Retinal pigment epithelial cell (primary cell): Measurements from ENCODE around the gene VGF.

Source experiments
- DNase-seq: peaks from one replicate; pipeline ENCODE4 v3.0.0-alpha.2; 2010; ENCODE audit warnings: low read depth
- H3K4me3 ChIP-seq: 2 replicates; pipeline ENCODE4 v1.5.1; 2011; ENCODE audit warnings: mild to moderate bottlenecking, low read length, control low read depth, moderate library complexity
- TF ChIP-seq, protein P1 (sequence below): conservative IDR thresholded peaks from 2 replicates; pipeline ENCODE4 v1.5.1; 2011; ENCODE audit warnings: low read depth, low read length, control low read depth, inconsistent platforms

VGF gene

DNA sequence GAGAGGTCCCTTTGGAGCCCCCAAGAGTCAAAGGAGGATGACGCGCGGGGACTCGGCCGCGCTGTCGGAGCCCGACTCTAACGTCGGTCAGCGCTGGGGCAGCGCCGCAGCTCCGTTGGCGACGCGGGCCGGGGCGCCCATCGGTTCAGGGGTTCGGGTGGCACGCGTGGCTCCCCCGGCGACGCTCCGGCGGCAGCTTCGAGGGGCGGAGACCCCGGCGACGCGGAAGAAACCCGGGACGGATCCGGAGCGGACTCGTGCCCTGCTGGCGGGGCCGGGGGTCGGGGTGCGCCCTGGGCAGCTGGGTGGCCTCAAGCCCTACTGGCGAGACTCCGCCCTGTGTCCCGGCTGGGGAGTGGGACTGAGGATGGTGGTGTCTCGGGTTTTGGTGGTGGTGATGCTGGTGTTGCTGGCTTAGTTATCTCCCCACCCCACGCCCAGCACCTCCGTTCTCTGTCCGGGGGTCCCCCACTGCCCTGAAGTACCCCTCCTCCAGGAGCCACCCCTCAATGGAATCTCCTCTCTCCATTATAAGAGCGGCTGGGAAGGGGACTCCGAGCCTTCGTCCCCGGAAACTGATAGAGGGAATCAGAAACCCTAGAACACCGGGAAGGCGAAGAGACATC, 14.9 kb upstream of the VGF start, which contains the start of gene NAT16:
TSS of gene NAT16 (minus strand) at position 164 of the 626 bp plus-strand sequence. CDS start 5,486 bp downstream, outside the sequence.
- no peak within 1 kb of the TSS for H3K4me3 ChIP-seq
- TF ChIP-seq, protein P1, sequence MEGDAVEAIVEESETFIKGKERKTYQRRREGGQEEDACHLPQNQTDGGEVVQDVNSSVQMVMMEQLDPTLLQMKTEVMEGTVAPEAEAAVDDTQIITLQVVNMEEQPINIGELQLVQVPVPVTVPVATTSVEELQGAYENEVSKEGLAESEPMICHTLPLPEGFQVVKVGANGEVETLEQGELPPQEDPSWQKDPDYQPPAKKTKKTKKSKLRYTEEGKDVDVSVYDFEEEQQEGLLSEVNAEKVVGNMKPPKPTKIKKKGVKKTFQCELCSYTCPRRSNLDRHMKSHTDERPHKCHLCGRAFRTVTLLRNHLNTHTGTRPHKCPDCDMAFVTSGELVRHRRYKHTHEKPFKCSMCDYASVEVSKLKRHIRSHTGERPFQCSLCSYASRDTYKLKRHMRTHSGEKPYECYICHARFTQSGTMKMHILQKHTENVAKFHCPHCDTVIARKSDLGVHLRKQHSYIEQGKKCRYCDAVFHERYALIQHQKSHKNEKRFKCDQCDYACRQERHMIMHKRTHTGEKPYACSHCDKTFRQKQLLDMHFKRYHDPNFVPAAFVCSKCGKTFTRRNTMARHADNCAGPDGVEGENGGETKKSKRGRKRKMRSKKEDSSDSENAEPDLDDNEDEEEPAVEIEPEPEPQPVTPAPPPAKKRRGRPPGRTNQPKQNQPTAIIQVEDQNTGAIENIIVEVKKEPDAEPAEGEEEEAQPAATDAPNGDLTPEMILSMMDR = no peak
- DNase-seq = no peak

DNA sequence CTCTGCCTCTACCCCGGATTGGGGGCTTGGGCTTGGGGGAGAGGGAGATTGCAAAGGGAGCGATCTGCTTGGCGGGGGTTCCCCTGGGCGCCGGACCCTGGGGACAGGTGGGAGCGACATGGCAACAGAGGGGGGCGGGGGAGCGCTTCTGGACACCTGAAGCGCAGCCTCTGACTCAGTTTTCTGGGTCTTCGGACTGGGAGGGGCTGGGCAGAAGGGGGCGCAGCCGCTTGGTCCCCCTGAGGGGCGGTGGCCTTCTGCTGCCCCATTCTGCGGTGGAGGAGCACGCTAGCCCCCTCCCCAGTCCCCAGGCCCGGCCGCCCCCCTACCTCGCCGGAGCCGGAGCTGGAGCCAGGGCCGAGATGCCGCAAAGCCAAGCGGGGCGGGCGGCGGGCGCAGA, 14.3 kb upstream of the VGF start:
- no peak overlapping the region for H3K4me3 ChIP-seq
- no peak for DNase-seq
- TF ChIP-seq, protein P1 = no peak

DNA sequence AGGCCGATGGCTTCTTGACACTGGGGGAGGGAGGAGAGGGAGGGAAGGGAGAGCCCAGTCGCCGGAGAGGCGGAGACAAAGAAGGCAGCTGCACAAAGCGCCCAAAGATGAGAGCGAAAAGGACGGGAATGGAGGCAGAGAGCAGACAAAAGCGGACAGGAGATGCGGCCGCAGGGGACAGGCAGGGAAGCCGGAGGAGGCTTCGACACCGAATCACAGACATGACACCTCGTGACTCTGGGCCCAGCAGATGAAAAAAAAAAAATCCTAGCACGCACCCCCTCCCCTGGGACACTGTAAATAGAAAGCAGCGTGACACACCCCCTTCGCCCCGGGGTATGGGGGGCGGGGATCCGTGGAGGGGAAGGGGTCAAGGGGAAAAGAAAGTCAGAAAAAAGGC, 13.7 kb upstream of the VGF start:
- no peak for DNase-seq
- no peak overlapping the region for H3K4me3 ChIP-seq
- TF ChIP-seq, protein P1 = no peak

DNA sequence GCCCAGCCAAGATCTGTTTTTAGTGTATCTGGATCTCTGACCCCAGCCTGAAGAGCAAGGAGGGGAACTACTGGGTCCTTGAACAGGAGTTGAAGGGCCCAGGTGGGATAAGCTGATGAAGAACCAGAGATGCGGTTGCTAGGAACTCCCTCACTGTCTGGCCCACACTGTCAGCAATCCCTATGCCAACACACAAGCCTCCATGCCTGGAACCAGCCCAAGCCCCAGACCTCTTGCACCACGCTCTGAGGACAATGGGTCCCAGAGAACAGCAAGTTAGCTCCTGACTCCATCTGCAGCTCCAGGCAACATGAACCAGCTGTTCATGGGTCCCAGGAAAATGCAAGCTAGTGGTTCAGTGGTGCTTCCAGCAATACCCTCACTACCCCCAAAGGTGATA, 12.3 kb upstream of the VGF start:
- no peak for DNase-seq
- TF ChIP-seq, protein P1 = no peak
- no peak overlapping the region for H3K4me3 ChIP-seq

DNA sequence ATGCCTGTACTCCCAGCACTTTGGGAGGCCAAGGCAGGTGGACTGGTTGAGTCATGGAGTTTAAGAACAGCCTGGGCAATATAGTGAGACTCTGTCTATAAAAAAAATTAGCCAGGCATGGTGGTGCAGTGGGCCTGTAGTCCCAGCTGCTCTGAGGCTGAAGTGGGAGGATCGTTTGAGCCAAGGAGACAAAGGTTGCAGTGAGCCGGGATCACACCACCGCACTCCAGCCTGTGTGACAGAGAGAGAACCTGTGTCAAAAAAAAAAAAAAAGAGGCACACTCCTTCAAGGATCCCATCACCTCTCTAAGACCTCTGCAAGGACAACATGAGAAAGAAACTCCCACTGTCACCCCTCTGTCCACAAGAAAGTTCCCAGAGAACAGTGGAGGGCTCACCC, 10.3 kb upstream of the VGF start:
- no peak for DNase-seq
- TF ChIP-seq, protein P1 = no peak
- no peak overlapping the region for H3K4me3 ChIP-seq

DNA sequence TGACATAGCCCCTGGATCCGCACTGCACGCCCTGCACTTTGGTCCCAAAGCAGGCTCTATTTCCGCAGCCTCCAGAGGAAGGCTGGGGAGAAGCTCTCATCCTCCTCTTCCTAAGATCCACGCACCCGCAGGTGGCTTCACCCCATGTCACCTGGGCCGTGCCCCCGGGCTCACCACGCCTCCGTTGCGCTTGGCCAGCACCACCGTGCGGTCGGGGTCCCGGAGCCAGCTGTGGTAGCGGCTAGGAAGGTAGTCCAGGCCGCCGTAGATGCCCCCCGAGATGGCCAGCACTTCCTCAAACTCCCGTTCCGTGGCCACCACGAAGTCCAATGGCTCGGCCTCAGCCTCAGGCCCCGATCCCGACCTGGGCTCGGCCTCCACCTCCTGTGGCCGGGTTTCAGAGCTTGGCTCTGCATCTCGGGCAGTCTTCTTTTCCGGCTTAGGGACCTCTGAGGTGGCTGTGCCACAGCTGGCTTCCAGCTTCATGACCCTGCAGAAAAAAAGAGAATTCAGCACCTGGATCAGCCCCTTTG, 9.0 kb upstream of the VGF start:
- H3K4me3 ChIP-seq = no peak overlapping the region
- no peak for DNase-seq
- TF ChIP-seq, protein P1 = no peak

DNA sequence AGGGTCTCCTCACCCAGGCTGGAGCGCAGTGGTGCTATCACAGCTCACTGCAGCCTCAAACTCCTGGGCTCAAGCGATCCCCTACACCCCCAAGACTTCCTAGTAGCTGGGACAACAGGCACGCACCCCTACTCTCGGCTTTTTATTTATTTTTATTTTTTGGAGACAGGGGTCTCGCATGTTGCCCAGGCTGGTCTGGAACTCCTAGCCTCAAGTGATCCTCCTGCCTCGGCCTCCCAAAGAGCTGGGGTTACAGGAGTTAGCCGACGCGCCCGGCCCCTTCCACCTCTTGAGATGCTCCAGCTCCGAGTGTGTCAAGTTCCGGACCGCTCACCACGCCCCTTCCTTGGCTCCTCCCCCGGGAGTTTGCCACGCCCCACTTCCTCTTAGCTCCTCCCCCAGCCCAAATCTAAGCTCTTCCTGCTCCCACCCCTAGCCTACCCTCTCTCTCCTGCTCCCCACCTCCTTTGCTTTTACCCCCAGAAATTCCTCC, 8.4 kb upstream of the VGF start:
- no peak overlapping the region for H3K4me3 ChIP-seq
- no peak for DNase-seq
- TF ChIP-seq, protein P1 = no peak
